A673 (cell line): ENCODE data around the gene STAMBPL1. TPM values are rescaled to one million over a fixed set of nuclear protein-coding genes. Genes with fewer than 3 reads are reported as not detected.

Experiments
- BruUV-seq: library from RNA; stranded (reverse); fragments of 400-500 nt; replicated peaks from 2 replicates; lab custom pipeline; 2021; lab: Mats Ljungman, UMichigan
- CTCF ChIA-PET: fragments of 300-600 bp; sonication (Branson Sonifier 250); formaldehyde crosslinking; loops from one replicate; lab custom pipeline; 2022; ENCODE audit warnings: antibody characterized with exemption; lab: Charles Lee
- POLR2A ChIA-PET: fragments of 300-600 bp; sonication (Branson Sonifier 250); formaldehyde crosslinking; loops from one replicate; lab custom pipeline; 2022; ENCODE audit warnings: antibody characterized with exemption; ENCODE audit not compliant: low non-redundant PET; lab: Charles Lee
- DNase-seq: peaks from one replicate; pipeline ENCODE4 v3.0.0-alpha.2; 2015; ENCODE audit warnings: low spot score
- H3K27ac ChIP-seq: fragments of 200-600 bp; sonication (generic); 2 replicates; pipeline ENCODE4 v1.5.1; 2016; ENCODE audit warnings: mixed run types, low read depth, mild to moderate bottlenecking, mixed read lengths, antibody characterized with exemption, low read length; ENCODE audit not compliant: poor library complexity, severe bottlenecking
- H3K27me3 ChIP-seq: fragments of 200-600 bp; sonication (generic); replicated peaks from 2 replicates; pipeline ENCODE4 v1.6.1; 2017; ENCODE audit warnings: mixed run types, low read depth, mild to moderate bottlenecking, mixed read lengths, antibody characterized with exemption, low read length; ENCODE audit not compliant: insufficient read depth, poor library complexity
- H3K36me3 ChIP-seq: fragments of 200-600 bp; sonication (generic); 2 replicates; pipeline ENCODE4 v1.6.1; 2016; ENCODE audit warnings: mixed run types, mild to moderate bottlenecking, mixed read lengths, antibody characterized with exemption, low read length; ENCODE audit not compliant: insufficient read depth, poor library complexity, severe bottlenecking
- H3K4me1 ChIP-seq: fragments of 200-600 bp; sonication (generic); 2 replicates; pipeline ENCODE4 v1.6.1; 2017; ENCODE audit warnings: mixed run types, mild to moderate bottlenecking, mixed read lengths, antibody characterized with exemption, low read length; ENCODE audit not compliant: insufficient read depth, poor library complexity, severe bottlenecking
- H3K4me3 ChIP-seq: fragments of 200-600 bp; sonication (generic); 2 replicates; pipeline ENCODE4 v1.5.1; 2016; ENCODE audit warnings: low read depth, mixed run types, mild to moderate bottlenecking, mixed read lengths, low read length; ENCODE audit not compliant: poor library complexity, severe bottlenecking
- H3K9me3 ChIP-seq: fragments of 200-600 bp; sonication (generic); 2 replicates; pipeline ENCODE4 v1.6.1; 2016; ENCODE audit warnings: mixed run types, low read depth, mild to moderate bottlenecking, mixed read lengths, antibody characterized with exemption, low read length; ENCODE audit not compliant: poor library complexity, severe bottlenecking
- EZH2 ChIP-seq: fragments of 200-600 bp; sonication (generic); IDR thresholded peaks from 2 replicates; pipeline ENCODE4 v1.6.1; 2017; ENCODE audit warnings: borderline replicate concordance, low read depth, mild to moderate bottlenecking, mixed read lengths, antibody characterized with exemption, low read length; ENCODE audit not compliant: poor library complexity, severe bottlenecking
- intact Hi-C: fragments of 100-400 bp; cut with micrococcal nuclease; formaldehyde crosslinking; loops from one replicate; pipeline ENCODE4 v1.10.0; 2022; ENCODE audit not compliant: unreplicated experiment
- total RNA-seq: library from RNA; stranded (reverse); gene quantifications from 2 replicates; pipeline ENCODE4 v1.2.3, GENCODE V29; 2021
- TF ChIP-seq, protein P1 (sequence below): fragments of 300-800, 200-600 bp; sonication (generic); conservative IDR thresholded peaks from 2 replicates; pipeline ENCODE4 v1.5.1; 2017; ENCODE audit warnings: low read depth, mild to moderate bottlenecking, antibody characterized with exemption, low read length, moderate library complexity, mixed read lengths

The STAMBPL1 gene
- total RNA-seq, 1 experiment from 2014 or later, result 71.8 TPM

GRCh38 chr10:88960802-88961201 lies 80.8 kb downstream of the STAMBPL1 start:
- Histone ChIP-seq H3K27ac (no peak overlapping the region), H3K9me3 (no peaks in the 10 kb centered on the region), H3K36me3 (no peaks in the 10 kb centered on the region), H3K4me3 (no peak overlapping the region), H3K27me3 (no peaks in the 10 kb centered on the region), H3K4me1 (peaks cover 8% of the 10 kb centered on the region)
- no peak for TF ChIP-seq EZH2
- TF ChIP-seq, protein P1, sequence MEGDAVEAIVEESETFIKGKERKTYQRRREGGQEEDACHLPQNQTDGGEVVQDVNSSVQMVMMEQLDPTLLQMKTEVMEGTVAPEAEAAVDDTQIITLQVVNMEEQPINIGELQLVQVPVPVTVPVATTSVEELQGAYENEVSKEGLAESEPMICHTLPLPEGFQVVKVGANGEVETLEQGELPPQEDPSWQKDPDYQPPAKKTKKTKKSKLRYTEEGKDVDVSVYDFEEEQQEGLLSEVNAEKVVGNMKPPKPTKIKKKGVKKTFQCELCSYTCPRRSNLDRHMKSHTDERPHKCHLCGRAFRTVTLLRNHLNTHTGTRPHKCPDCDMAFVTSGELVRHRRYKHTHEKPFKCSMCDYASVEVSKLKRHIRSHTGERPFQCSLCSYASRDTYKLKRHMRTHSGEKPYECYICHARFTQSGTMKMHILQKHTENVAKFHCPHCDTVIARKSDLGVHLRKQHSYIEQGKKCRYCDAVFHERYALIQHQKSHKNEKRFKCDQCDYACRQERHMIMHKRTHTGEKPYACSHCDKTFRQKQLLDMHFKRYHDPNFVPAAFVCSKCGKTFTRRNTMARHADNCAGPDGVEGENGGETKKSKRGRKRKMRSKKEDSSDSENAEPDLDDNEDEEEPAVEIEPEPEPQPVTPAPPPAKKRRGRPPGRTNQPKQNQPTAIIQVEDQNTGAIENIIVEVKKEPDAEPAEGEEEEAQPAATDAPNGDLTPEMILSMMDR, result no peak
- BruUV-seq, result no TSS peak
- intact Hi-C loops, result no loop called here
- ChIA-PET CTCF (no interaction called here), POLR2A (no interaction called here)
- no peak for DNase-seq

DNA sequence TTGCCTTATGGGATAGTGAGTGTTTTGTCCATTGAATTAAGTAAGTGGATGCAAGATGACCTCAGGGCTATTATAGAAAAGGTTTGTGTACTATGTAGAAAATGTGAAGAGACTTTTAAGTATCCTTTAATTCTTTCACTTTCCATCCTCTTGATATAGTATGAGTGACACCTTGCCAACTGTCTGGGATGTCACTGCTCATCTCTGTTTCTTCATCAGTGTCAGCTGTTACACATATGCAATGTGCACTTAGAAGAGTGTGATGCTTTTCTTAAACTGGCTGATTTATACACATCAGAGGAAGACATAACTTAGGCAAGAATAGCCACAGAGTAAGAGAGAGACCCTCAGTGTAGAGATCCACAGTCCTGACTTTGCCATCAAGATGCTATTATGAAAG lies 81.2 kb downstream of the STAMBPL1 start:
- no peak overlapping the region for H3K4me3 ChIP-seq
- no peaks in the 10 kb centered on the region for H3K27me3 ChIP-seq
- intact Hi-C loops, result no loop called here
- no peak for TF ChIP-seq EZH2
- TF ChIP-seq, protein P1, result no peak
- no peaks in the 10 kb centered on the region for H3K36me3 ChIP-seq
- BruUV-seq, result no TSS peak
- CTCF ChIA-PET, result no interaction called here
- no peak for DNase-seq
- POLR2A ChIA-PET, result no interaction called here
- no peak overlapping the region for H3K27ac ChIP-seq
- H3K9me3 ChIP-seq, result no peaks in the 10 kb centered on the region
- H3K4me1 ChIP-seq, result peaks cover 8% of the 10 kb centered on the region

DNA sequence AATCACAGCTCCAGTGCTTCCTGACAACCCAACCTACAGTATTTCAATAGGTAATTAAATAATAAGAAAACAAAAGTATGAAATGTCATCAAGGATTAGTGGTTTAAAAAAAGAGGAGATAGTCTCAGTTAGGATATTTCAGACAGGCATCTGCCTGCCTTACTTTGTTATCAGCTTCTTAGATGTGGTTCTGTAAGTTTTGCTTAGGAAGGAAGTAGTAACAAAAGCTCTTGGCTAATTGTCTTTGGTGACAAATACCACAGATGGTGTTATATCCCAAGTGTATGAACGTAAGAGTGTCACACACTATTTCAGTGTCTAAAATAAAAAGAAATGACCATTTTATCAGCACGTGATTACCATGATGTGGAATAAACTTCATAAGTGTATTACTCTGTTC lies 82.3 kb downstream of the STAMBPL1 start:
- BruUV-seq, result no TSS peak
- CTCF ChIA-PET, result no interaction called here
- no peaks in the 10 kb centered on the region for H3K9me3 ChIP-seq
- POLR2A ChIA-PET, result no interaction called here
- peaks cover 11% of the 10 kb centered on the region for H3K4me1 ChIP-seq
- no peak overlapping the region for H3K4me3 ChIP-seq
- TF ChIP-seq, protein P1, result no peak
- TF ChIP-seq EZH2, result no peak
- no peak overlapping the region for H3K27ac ChIP-seq
- DNase-seq, result no peak
- no peaks in the 10 kb centered on the region for H3K36me3 ChIP-seq
- no peaks in the 10 kb centered on the region for H3K27me3 ChIP-seq
- intact Hi-C loops, result no loop called here
